Activated CD8-positive, alpha-beta T cell treated with anti-CD3 and anti-CD28 coated beads for 36 hours (primary cell): ENCODE data around the gene WASF3. TPM values are rescaled to one million over a fixed set of nuclear protein-coding genes. Genes with fewer than 3 reads are reported as not detected.

ENCODE experiments used
- ATAC-seq: fragments of 200-7000 bp; cut with Tn5 transposase; one replicate; pipeline ENCODE4 v1.10.0; 2021; ENCODE audit warnings: mild to moderate bottlenecking, moderate library complexity
- CTCF ChIA-PET: fragments of 350-600 bp; sonication (Branson Sonifier 250); formaldehyde crosslinking; loops from one replicate; lab custom pipeline; 2021; ENCODE audit warnings: antibody characterized with exemption; lab: Charles Lee
- POLR2A ChIA-PET: fragments of 350-600 bp; sonication (Branson Sonifier 250); formaldehyde crosslinking; loops from one replicate; lab custom pipeline; 2021; ENCODE audit warnings: antibody characterized with exemption; lab: Charles Lee
- DNase-seq: peaks from one replicate; pipeline ENCODE4 v3.0.0-alpha.2; 2020
- H3K27ac Mint-ChIP-seq: one replicate; pipeline ENCODE4 v1.8.0; 2021; ENCODE audit warnings: mild to moderate bottlenecking, mixed read lengths
- H3K27me3 Mint-ChIP-seq: one replicate; pipeline ENCODE4 v1.8.0; 2021; ENCODE audit warnings: mixed read lengths
- H3K36me3 Mint-ChIP-seq: one replicate; pipeline ENCODE4 v1.8.0; 2021; ENCODE audit warnings: low read depth, mixed read lengths
- H3K4me1 Mint-ChIP-seq: one replicate; pipeline ENCODE4 v1.8.0; 2021; ENCODE audit warnings: low read depth, mixed read lengths
- H3K4me3 Mint-ChIP-seq: one replicate; pipeline ENCODE4 v1.8.0; 2021; ENCODE audit warnings: mild to moderate bottlenecking, moderate library complexity, mixed read lengths
- H3K9me3 Mint-ChIP-seq: one replicate; pipeline ENCODE4 v1.8.0; 2021; ENCODE audit warnings: mixed read lengths
- intact Hi-C: fragments of 100-400 bp; cut with micrococcal nuclease; formaldehyde crosslinking; loops from one replicate; pipeline ENCODE4 v1.10.0; 2022
- total RNA-seq, 2 experiments: library from RNA; stranded (reverse); gene quantifications; one replicate each; pipeline ENCODE4 v1.2.3, GENCODE V29; 2021
- TF ChIP-seq, protein P1 (sequence below): fragments of 200-600 bp; IDR thresholded peaks from one replicate; pipeline ENCODE4 v1.8.0; 2022; ENCODE audit warnings: antibody characterized with exemption, mild to moderate bottlenecking

WASF3 gene
- total RNA-seq, 2 experiments from 2014 or later = 0.07 to 0.09 TPM

DNA sequence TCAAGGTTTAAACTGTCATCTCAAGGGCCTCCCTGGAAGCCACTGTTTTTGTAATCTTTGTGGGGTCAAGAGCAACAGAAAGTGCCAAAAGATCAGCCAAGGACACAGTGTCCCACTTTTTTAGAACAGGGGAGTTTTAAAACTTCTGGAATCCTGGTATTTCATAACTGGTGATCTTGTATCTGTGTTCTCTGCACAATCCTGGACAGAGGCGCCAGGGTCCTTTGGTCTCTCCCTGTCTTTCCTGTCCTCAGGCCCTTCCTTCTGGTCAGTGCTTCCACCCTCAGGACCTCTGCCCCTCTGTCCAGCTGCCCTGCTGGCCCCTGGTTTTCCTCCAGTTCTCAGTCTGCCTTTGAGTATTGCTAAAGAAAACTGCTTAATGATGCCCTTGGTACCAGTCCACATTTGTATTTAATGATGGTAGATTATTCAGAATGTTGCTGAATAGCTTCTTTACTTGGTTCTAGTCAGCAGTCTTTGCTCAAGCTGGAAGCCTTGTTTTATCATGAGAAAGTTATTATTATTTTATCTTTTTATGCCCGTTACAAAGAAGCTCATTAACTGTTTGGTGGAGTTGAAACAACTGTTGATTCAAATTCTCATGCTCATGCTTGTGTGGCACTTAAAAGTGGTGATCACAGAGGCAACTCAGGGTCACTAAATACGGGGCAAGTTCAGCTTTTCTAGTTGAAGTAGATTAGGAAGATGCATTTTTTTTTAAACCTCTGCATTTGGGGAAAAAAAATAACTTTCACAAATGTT lies 47.5 kb downstream of the WASF3 start:
- CTCF ChIA-PET = interaction anchor here (1.2 to 2.7 kb wide), 3 partner anchors 15 to 420 kb away, joined by 3 to 8 read pairs (median 5); no protein-coding TSS in a partner anchor
- peaks cover 7% of the 10 kb centered on the region for H3K27me3 Mint-ChIP-seq
- H3K4me1 Mint-ChIP-seq = peaks cover 3% of the 10 kb centered on the region
- TF ChIP-seq, protein P1, sequence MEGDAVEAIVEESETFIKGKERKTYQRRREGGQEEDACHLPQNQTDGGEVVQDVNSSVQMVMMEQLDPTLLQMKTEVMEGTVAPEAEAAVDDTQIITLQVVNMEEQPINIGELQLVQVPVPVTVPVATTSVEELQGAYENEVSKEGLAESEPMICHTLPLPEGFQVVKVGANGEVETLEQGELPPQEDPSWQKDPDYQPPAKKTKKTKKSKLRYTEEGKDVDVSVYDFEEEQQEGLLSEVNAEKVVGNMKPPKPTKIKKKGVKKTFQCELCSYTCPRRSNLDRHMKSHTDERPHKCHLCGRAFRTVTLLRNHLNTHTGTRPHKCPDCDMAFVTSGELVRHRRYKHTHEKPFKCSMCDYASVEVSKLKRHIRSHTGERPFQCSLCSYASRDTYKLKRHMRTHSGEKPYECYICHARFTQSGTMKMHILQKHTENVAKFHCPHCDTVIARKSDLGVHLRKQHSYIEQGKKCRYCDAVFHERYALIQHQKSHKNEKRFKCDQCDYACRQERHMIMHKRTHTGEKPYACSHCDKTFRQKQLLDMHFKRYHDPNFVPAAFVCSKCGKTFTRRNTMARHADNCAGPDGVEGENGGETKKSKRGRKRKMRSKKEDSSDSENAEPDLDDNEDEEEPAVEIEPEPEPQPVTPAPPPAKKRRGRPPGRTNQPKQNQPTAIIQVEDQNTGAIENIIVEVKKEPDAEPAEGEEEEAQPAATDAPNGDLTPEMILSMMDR = no peak
- POLR2A ChIA-PET = no interaction called here
- H3K4me3 Mint-ChIP-seq = no peak overlapping the region
- H3K27ac Mint-ChIP-seq = no peak overlapping the region
- no peaks in the 10 kb centered on the region for H3K36me3 Mint-ChIP-seq
- intact Hi-C loops = no loop called here
- ATAC-seq (no peak), DNase-seq (no peak)
- no peaks in the 10 kb centered on the region for H3K9me3 Mint-ChIP-seq

- H3K27ac Mint-ChIP-seq = no peak overlapping the region
- no peak for ATAC-seq
- intact Hi-C loops = no loop called here
- TF ChIP-seq, protein P1 = no peak
- H3K4me3 Mint-ChIP-seq = no peak overlapping the region
- no peaks in the 10 kb centered on the region for H3K36me3 Mint-ChIP-seq
- ChIA-PET POLR2A (no interaction called here), CTCF (interaction anchor here (1.2 to 2.7 kb wide), 4 partner anchors 14 to 421 kb away, joined by 3 to 8 read pairs (median 4); no protein-coding TSS in a partner anchor)
- H3K4me1 Mint-ChIP-seq = peaks cover 3% of the 10 kb centered on the region
- H3K27me3 Mint-ChIP-seq = peaks cover 11% of the 10 kb centered on the region
- no peaks in the 10 kb centered on the region for H3K9me3 Mint-ChIP-seq
- DNase-seq = no peak
These were observed 48.4 kb downstream of the WASF3 start for GRCh38 chr13:26605845-26606244.

DNA sequence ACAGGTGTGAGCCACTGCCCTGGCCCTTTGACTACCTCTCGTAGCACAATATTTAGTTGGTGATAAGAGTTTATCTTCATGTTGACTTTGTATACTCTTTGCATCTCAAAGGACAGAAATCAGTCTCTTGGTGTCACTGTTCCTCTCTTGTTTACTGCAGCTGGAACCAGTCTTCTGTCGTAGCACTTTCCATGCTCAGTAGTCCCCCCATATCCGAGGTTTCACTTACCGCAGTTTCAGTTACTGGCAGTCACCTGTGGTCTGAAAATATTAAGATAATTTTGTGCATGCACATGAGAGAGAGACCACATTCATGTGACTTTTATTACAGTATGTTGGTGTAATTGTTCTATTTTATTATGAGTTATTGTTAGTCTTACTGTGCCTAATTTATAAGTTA lies 49.1 kb downstream of the WASF3 start:
- H3K27ac Mint-ChIP-seq = no peak overlapping the region
- intact Hi-C loops = no loop called here

GRCh38 chr13:26614721-26615120 lies 57.2 kb downstream of the WASF3 start:
- Mint-ChIP-seq H3K36me3 (no peaks in the 10 kb centered on the region), H3K4me1 (peaks cover 2% of the 10 kb centered on the region), H3K4me3 (no peak overlapping the region), H3K27ac (no peak overlapping the region), H3K9me3 (no peaks in the 10 kb centered on the region), H3K27me3 (peaks cover 15% of the 10 kb centered on the region)
- ATAC-seq = no peak
- intact Hi-C loops = no loop called here
- DNase-seq = no peak
- CTCF ChIA-PET = no interaction called here
- TF ChIP-seq, protein P1 = no peak
- POLR2A ChIA-PET = no interaction called here

More for the DNA sequence above, 49.1 kb downstream of the WASF3 start:
- H3K9me3 Mint-ChIP-seq = no peaks in the 10 kb centered on the region
- ChIA-PET POLR2A (no interaction called here), CTCF (interaction anchor here (1.3 to 2.7 kb wide), 2 partner anchors 46 to 422 kb away, joined by 4 to 8 read pairs; no protein-coding TSS in a partner anchor)
- no peak for DNase-seq
- H3K4me3 Mint-ChIP-seq = no peak overlapping the region
- ATAC-seq = no peak
- TF ChIP-seq, protein P1 = no peak
- H3K27me3 Mint-ChIP-seq = peaks cover 11% of the 10 kb centered on the region
- peaks cover 3% of the 10 kb centered on the region for H3K4me1 Mint-ChIP-seq
- no peaks in the 10 kb centered on the region for H3K36me3 Mint-ChIP-seq

DNA sequence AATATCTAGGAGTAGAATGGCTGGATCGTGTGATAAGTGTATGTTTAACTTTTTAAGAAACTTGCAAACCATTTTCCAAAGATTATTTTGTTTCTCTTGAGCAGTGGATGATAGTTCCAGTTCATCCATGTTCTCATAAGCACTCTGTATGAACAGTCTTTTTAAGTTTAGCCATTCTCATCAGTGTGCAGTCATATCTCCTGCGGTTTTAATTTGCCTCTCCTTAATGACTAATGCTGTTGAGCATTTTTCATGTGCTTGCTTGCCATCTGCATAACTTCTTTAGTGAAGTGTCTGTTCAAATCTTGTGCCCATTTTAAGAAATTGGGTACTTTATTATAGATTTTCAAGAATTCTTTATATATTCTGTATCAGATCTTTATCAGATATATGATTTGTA lies 58.6 kb downstream of the WASF3 start:
- Mint-ChIP-seq H3K4me1 (peaks cover 2% of the 10 kb centered on the region), H3K36me3 (no peaks in the 10 kb centered on the region), H3K27me3 (peaks cover 19% of the 10 kb centered on the region), H3K9me3 (no peaks in the 10 kb centered on the region), H3K27ac (no peak overlapping the region), H3K4me3 (no peak overlapping the region)
- ChIA-PET POLR2A (interaction anchor here (1.0 kb wide), 1 partner anchor 30 kb away, joined by 3 read pairs; no protein-coding TSS in a partner anchor), CTCF (no interaction called here)
- no peak for DNase-seq
- intact Hi-C loops = no loop called here
- ATAC-seq = no peak
- TF ChIP-seq, protein P1 = no peak
